ENCODE results near the gene IFI16. TPM values are rescaled to one million over a fixed set of nuclear protein-coding genes. Genes with fewer than 3 reads are reported as not detected.
"Not testable (repeated sequence)": the region's sequence is repeated elsewhere in the genome, so short reads cannot be mapped to it uniquely, and the experiment has no call there.

IFI16 gene
- total RNA-seq, 1 experiment from 2014 or later: not detected

- in situ Hi-C loops (cut with HindIII; ENCODE audit: low sequenced_read_pairs): no loop called here
- no peak for DNase-seq (ENCODE audit: low spot score)
These were observed 4.0 kb upstream of the IFI16 start for GRCh38 chr1:159005676-159006075.

GRCh38 chr1:159006210-159006807 lies 3.4 kb upstream of the IFI16 start:
- DNase-seq (ENCODE audit: low spot score); in situ Hi-C loops (cut with HindIII; ENCODE audit: low sequenced_read_pairs): not testable (repeated sequence)

GRCh38 chr1:159007726-159008125 lies 2.0 kb upstream of the IFI16 start:
- in situ Hi-C loops (cut with HindIII; ENCODE audit: low sequenced_read_pairs): no loop called here

GRCh38 chr1:159008744-159009188 lies 941 bp upstream of the IFI16 start:
- in situ Hi-C loops (cut with HindIII; ENCODE audit: low sequenced_read_pairs): no loop called here
- DNase-seq (ENCODE audit: low spot score): no peak

More at GRCh38 chr1:159007726-159008125, 2.0 kb upstream of the IFI16 start:
- DNase-seq (ENCODE audit: low spot score): no peak

GRCh38 chr1:159009287-159009686 lies 420 bp upstream of the IFI16 start:
- DNase-seq (ENCODE audit: low spot score): no peak
- in situ Hi-C loops (cut with HindIII; ENCODE audit: low sequenced_read_pairs): no loop called here

- in situ Hi-C loops (cut with HindIII; ENCODE audit: low sequenced_read_pairs): no loop called here
- DNase-seq (ENCODE audit: low spot score): no peak
These were observed 684 bp downstream of the IFI16 start for GRCh38 chr1:159010391-159010790.

GRCh38 chr1:159011001-159011400 lies 1.3 kb downstream of the IFI16 start:
- DNase-seq (ENCODE audit: low spot score); in situ Hi-C loops (cut with HindIII; ENCODE audit: low sequenced_read_pairs): not testable (repeated sequence)

GRCh38 chr1:159011751-159012150 lies 2.0 kb downstream of the IFI16 start:
- in situ Hi-C loops (cut with HindIII; ENCODE audit: low sequenced_read_pairs): no loop called here
- DNase-seq (ENCODE audit: low spot score): no peak

GRCh38 chr1:159012495-159012894 lies 2.8 kb downstream of the IFI16 start:
- in situ Hi-C loops (cut with HindIII; ENCODE audit: low sequenced_read_pairs): no loop called here

GRCh38 chr1:159014003-159014571 lies 4.4 kb downstream of the IFI16 start:
- DNase-seq (ENCODE audit: low spot score): no peak
- in situ Hi-C loops (cut with HindIII; ENCODE audit: low sequenced_read_pairs): no loop called here

More at GRCh38 chr1:159012495-159012894, 2.8 kb downstream of the IFI16 start:
- DNase-seq (ENCODE audit: low spot score): no peak

- DNase-seq (ENCODE audit: low spot score): no peak
- in situ Hi-C loops (cut with HindIII; ENCODE audit: low sequenced_read_pairs): no loop called here
These were observed 5.1 kb downstream of the IFI16 start for GRCh38 chr1:159014851-159015250.

GRCh38 chr1:159015440-159015909 lies 5.8 kb downstream of the IFI16 start:
- no peak for DNase-seq (ENCODE audit: low spot score)

GRCh38 chr1:159023723-159024122 lies 14.0 kb downstream of the IFI16 start:
- DNase-seq (ENCODE audit: low spot score): no peak
- in situ Hi-C loops (cut with HindIII; ENCODE audit: low sequenced_read_pairs): no loop called here

More at GRCh38 chr1:159015440-159015909, 5.8 kb downstream of the IFI16 start:
- in situ Hi-C loops (cut with HindIII; ENCODE audit: low sequenced_read_pairs): no loop called here

- DNase-seq (ENCODE audit: low spot score): no peak
- in situ Hi-C loops (cut with HindIII; ENCODE audit: low sequenced_read_pairs): no loop called here
These were observed 15.3 kb downstream of the IFI16 start for GRCh38 chr1:159025043-159025442.

- DNase-seq (ENCODE audit: low spot score); in situ Hi-C loops (cut with HindIII; ENCODE audit: low sequenced_read_pairs): not testable (repeated sequence)
These were observed 17.1 kb downstream of the IFI16 start for GRCh38 chr1:159026841-159027240.

GRCh38 chr1:159030311-159030710 lies 20.6 kb downstream of the IFI16 start:
- in situ Hi-C loops (cut with HindIII; ENCODE audit: low sequenced_read_pairs): no loop called here
- no peak for DNase-seq (ENCODE audit: low spot score)

- DNase-seq (ENCODE audit: low spot score): no peak
- in situ Hi-C loops (cut with HindIII; ENCODE audit: low sequenced_read_pairs): no loop called here
These were observed 21.3 kb downstream of the IFI16 start for GRCh38 chr1:159030877-159031447.

- in situ Hi-C loops (cut with HindIII; ENCODE audit: low sequenced_read_pairs): no loop called here
- DNase-seq (ENCODE audit: low spot score): no peak
These were observed 30.5 kb downstream of the IFI16 start for GRCh38 chr1:159040206-159040605.

- no peak for DNase-seq (ENCODE audit: low spot score)
- in situ Hi-C loops (cut with HindIII; ENCODE audit: low sequenced_read_pairs): no loop called here
These were observed 31.4 kb downstream of the IFI16 start for GRCh38 chr1:159040893-159041724.

GRCh38 chr1:159046486-159046885 lies 36.8 kb downstream of the IFI16 start:
- DNase-seq (ENCODE audit: low spot score); in situ Hi-C loops (cut with HindIII; ENCODE audit: low sequenced_read_pairs): not testable (repeated sequence)

Measured in G401 (cell line).